GM21717 (cell line): ENCODE results near the gene PCDHB6.
"Not testable (repeated sequence)": the region's sequence is repeated elsewhere in the genome, so short reads cannot be mapped to it uniquely, and the experiment has no call there.

Source experiments
- ATAC-seq: cut with Tn5 transposase; IDR thresholded peaks from one replicate; pipeline ENCODE4 v1.9.1; 2021; ENCODE audit warnings: mild to moderate bottlenecking, moderate library complexity; ENCODE audit not compliant: unreplicated experiment

PCDHB6 gene

GRCh38 chr5:141201646-141202045, 51.8 kb downstream of the PCDHB6 start:
- not testable (repeated sequence) for ATAC-seq
